Progenitor cell of endocrine pancreas (in vitro differentiated cells): ENCODE measurements around the gene TMOD2. TPM values are rescaled to one million over a fixed set of nuclear protein-coding genes. Genes with fewer than 3 reads are reported as not detected.

ENCODE experiments used
- DNase-seq: peaks from one replicate; pipeline ENCODE4 v3.0.0; 2021; ENCODE audit warnings: low spot score; ENCODE audit not compliant: unreplicated experiment
- H3K27ac Mint-ChIP-seq: 2 replicates; pipeline ENCODE4 v1.8.0; 2021; ENCODE audit warnings: mild to moderate bottlenecking, moderate library complexity, mixed read lengths
- H3K27me3 Mint-ChIP-seq: 2 replicates; pipeline ENCODE4 v1.8.0; 2021; ENCODE audit warnings: mixed read lengths
- H3K36me3 Mint-ChIP-seq: 2 replicates; pipeline ENCODE4 v1.8.0; 2022; ENCODE audit warnings: mixed read lengths; ENCODE audit not compliant: insufficient read depth
- H3K4me1 Mint-ChIP-seq: 2 replicates; pipeline ENCODE4 v1.8.0; 2021; ENCODE audit warnings: low read depth, mixed read lengths
- H3K4me3 Mint-ChIP-seq: 2 replicates; pipeline ENCODE4 v1.8.0; 2021; ENCODE audit warnings: low read depth, mild to moderate bottlenecking, moderate library complexity, mixed read lengths
- H3K9me3 Mint-ChIP-seq: 2 replicates; pipeline ENCODE4 v1.8.0; 2021; ENCODE audit warnings: low read depth, mixed read lengths
- CTCF ChIP-seq: fragments of 200-600 bp; sonication (generic); IDR thresholded peaks from one replicate; pipeline ENCODE4 v1.5.0; 2021; ENCODE audit warnings: antibody characterized with exemption, mild to moderate bottlenecking; ENCODE audit not compliant: unreplicated experiment
- total RNA-seq: library from RNA; stranded (reverse); gene quantifications from 2 replicates; pipeline ENCODE4 v1.2.1, GENCODE V29; 2021

TMOD2 gene
- total RNA-seq, 1 donor from 2014 or later: 8.1 TPM

GRCh38 chr15:51798281-51798680 is 46.9 kb downstream of the TMOD2 start:
- Mint-ChIP-seq H3K36me3 (no peaks in the 10 kb centered on the region), H3K4me3 (no peak overlapping the region), H3K27ac (no peak overlapping the region), H3K9me3 (no peaks in the 10 kb centered on the region), H3K4me1 (peaks cover 6% of the 10 kb centered on the region), H3K27me3 (no peaks in the 10 kb centered on the region)
- DNase-seq: no peak
- no peak for TF ChIP-seq CTCF

- Mint-ChIP-seq H3K27ac (no peak overlapping the region), H3K4me3 (no peak overlapping the region), H3K27me3 (no peaks in the 10 kb centered on the region), H3K4me1 (peaks cover 6% of the 10 kb centered on the region), H3K36me3 (no peaks in the 10 kb centered on the region), H3K9me3 (no peaks in the 10 kb centered on the region)
- TF ChIP-seq CTCF: no peak
- DNase-seq: no peak
These were observed 48.2 kb downstream of the TMOD2 start for GRCh38 chr15:51799282-51800252.

- no peaks in the 10 kb centered on the region for H3K9me3 Mint-ChIP-seq
- no peaks in the 10 kb centered on the region for H3K36me3 Mint-ChIP-seq
- H3K27me3 Mint-ChIP-seq: no peaks in the 10 kb centered on the region
- peak; percentile 72 for TF ChIP-seq CTCF
- H3K27ac Mint-ChIP-seq: no peak overlapping the region
- peaks cover 5% of the 10 kb centered on the region for H3K4me1 Mint-ChIP-seq
- H3K4me3 Mint-ChIP-seq: no peak overlapping the region
- DNase-seq: no peak
These were observed 50.0 kb downstream of the TMOD2 start for GRCh38 chr15:51801391-51801835.

GRCh38 chr15:51802593-51802992 is 51.2 kb downstream of the TMOD2 start:
- Mint-ChIP-seq H3K4me1 (peaks cover 2% of the 10 kb centered on the region), H3K4me3 (no peak overlapping the region), H3K9me3 (no peaks in the 10 kb centered on the region), H3K27ac (no peak overlapping the region), H3K27me3 (no peaks in the 10 kb centered on the region), H3K36me3 (no peaks in the 10 kb centered on the region)
- DNase-seq: no peak
- TF ChIP-seq CTCF: no peak

- no peak overlapping the region for H3K27ac Mint-ChIP-seq
- H3K36me3 Mint-ChIP-seq: no peaks in the 10 kb centered on the region
- H3K4me3 Mint-ChIP-seq: no peak overlapping the region
- no peak for TF ChIP-seq CTCF
- no peaks in the 10 kb centered on the region for H3K4me1 Mint-ChIP-seq
- no peak for DNase-seq
- H3K27me3 Mint-ChIP-seq: no peaks in the 10 kb centered on the region
- no peaks in the 10 kb centered on the region for H3K9me3 Mint-ChIP-seq
These were observed 52.6 kb downstream of the TMOD2 start for GRCh38 chr15:51803965-51804364.
